ENCODE results near the gene MPO.
A peak's percentile ranks its signal among the peaks of the same experiment; 100 is the strongest.

The MPO gene

DNA sequence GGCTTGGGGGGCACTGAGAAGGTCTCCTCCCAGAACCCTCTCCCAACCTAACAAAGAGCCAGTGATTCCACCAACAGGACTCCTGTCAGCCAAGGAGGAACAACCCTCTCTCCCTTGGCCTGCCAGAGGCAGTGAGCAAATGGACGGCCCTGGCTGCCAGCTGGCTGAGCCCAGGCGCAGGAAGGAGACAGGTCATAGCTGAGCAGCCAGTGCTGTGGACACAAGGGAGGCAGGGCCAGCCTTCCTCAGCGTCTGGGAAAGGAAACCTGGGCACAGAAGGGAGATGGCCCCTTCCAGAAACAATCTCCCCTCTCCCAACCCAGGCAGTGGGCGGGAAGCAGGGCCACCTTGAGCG, 2.1 kb downstream of the MPO start:
- DNase-seq = no peak

DNA sequence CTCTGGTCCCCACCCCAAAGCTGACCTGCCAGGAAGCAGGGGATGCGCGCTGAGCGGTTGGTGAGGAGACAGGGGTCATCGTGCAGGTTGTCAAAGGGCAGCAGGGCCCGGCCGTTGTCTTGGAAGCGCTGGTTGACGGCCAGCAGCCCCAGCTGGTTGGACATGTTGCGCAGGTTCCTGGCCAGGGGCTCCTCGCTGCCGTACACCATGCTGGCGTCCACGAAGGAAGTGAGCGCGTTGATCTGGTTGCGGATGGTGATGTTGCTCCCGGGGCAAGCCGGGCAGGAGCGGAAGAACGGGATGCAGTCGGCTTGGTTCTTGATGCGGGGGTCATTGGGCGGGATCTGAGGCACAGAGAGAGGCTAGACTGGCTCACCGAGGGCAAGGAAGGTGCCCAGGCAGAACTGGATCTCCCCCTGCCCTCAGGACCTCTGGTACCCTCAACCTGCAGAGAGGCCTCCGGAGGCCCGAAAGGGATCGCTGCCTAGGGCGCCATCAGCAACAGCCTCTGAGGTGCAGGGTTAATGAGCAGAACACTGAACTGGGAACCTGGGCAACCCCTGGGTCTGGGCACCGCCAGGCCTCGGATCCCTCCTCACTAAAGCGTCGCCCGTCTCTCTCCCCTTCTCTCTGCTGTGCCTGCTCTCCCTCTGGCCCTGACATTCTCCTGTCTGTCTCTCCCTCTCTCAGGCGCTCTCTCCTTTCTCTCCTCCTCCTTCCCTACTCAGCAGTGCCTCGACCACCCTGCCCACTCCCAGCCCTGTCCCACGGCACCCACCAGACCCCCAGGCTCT, 2.7 kb downstream of the MPO start:
- no peak for DNase-seq

DNA sequence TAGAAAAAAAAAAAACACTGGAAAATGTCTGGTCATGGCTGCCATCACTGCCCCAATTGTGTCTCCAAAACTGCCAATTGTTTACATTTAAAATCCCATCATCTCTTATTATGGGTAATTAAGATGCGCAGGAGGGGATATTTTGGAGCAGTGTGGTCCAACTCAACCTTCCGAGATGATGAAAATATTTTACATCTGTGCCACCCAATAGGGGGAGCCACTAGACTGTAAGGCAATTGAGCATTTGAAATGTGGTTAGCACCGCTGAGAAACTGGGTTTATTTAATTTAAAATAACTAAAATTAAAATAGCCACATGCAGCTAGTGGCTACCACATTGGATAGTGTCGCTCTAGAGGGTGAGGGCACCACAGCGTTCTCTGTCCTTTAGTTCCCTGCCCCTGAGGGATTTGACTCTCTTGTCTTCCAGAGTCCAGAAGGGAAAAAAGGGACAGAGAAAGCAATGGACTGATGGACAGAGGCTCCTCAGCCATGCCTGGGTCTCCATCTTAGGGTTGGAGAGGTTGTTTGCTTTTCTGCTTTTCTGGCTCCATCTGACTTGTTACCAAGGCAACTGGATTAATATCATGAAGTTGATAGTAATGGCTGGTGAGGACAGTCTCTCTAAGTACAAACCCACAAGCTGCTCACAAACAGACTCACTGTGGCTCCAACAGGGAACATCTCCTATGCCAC, 3.5 kb downstream of the MPO start:
- DNase-seq = peak in 1 of 2 donors; percentile 47

DNA sequence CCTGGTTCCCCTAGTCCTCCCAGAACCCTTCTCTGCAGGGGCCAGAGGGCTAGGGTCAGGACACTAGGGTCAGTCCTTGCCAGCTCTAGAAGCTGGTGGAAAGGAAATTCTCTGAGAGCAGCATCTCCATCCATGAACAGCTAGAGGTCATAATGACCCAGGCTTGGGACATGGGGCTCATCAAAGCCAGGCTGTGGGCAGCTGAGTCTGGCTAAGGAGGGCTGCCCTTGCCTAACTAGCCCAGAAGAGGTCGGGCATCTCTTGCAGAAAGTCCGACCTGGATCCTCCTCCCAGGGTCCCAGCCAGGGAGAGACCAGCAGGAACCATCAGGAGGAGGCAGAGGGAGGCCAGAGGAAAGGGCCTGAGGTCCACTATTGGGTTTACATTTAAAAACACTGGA, 4.3 kb downstream of the MPO start:
- DNase-seq = no peak

DNA sequence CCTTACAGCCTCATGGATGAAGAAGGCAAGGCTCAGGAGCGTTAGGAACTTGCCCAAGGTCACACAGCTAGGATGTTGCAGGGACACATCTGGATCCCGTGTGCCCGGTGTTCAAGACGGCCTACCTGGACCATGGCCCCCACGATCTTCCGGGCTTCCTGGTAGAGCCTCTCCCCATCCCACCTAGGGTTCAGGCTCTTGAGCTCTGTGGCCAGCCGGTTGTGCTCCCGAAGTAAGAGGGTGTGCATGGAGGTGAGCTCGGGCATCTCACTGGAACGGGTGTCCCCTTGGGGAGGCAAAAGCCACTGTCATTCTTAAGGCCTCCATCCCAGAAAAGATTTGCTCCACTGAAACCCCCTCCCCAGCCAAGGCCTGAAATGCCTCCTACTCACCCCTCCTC, 5.3 kb downstream of the MPO start:
- DNase-seq = no peak

DNA sequence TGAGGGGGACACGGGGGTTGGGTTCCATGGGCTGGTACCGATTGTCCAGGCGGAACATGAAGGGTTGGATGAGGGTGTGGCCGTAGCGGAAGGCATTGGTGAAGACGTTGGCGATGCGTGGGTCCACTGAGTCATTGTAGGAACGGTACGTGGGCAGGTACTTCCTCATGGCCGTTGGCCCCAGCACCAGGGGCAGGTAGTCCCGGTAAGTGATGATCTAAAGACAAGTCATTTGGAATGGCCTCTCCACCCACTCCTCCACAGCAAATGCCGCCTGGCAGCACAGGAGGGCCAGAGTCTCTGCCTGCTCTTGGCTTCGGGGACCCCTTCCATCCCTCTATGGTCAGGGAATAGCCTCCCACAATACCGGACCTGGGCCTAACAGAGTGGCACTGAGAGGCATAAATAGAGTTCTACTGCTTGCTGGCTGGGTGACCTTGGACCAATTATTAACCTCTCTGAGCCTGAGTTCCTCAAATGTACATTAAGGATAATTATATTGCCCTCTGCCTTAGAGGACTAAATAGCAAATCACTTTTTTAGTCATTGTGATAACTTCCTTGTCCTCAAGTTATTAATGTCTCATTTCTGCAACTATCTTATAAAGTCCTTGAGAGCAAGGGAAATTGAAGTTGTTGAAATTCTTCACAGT, 7.2 kb downstream of the MPO start:
- no peak for DNase-seq

DNA sequence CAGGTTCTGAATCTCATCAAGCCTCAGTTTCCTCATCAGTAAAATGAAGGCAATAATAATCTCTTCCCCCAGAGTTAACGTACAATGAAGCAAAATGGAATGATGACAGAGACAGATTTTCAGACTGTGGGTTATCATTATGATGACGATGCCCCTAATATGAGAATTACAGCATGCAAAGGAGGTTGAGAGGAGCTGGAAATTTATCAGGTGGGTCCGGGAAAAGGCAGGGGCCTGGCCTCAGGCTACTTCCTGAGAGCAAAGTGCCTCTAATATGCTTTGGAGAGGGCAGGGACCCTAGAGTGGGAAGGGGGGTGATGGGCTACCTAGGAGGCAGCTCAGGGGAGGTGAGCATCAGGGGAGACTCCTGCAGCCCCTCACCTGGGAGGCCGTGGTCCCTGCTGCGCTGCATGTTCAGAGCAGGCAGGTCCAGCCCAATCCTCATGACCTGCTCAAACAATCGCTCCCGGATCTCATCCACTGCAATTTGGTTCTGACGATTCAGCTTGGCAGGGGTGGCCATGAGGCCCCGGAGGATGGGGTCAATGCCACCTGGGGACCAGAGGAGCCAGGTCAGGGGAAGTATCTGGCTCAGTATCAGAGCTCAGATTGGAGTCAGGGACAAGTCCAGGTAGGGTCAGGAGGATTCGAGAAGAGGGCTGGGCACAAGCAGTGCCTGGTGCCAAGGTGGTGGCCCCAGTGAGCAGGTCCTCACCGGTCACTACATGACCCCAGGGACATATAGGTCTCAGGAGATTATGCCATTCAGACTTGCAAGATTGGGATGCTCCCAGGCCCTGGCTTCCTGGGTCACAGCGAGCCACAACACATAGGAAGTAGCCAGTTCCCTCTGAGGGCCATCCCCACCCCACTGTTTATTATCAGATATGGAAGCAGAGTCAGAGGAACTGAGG, 8.1 kb downstream of the MPO start:
- DNase-seq = no peak

DNA sequence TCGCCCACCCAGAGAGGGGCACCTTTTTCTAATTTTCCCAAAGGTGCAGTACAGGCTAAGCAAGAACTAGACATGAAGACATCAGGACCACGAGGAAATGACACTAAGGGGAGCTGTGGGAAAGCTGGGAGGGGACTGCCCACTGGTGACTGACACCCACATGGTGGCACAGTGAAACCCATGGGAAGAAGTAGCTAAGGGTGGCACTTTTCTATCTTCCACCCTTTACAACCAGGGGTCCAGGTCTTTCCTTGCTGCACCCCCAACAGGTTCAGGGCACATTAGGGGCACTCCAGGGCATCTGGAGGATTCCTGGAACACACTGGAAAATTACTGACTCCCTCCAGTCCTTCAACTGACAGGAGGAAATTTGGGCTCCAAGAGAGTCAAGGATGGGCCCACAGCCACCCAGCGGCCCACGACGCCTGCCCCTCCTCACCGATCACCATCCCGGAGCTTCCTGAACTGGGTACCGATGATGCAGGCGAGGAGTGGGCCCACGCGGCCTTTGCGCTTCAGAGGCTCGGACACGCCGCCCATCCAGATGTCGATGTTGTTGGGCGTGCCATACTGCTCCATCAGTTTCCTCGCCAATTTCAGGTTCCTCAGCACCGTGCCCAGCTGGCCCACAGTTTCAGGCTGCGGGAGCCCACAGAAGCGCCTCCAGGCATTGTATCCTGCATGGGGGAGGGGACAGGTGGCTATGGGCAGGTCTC, 9.4 kb downstream of the MPO start:
- DNase-seq = no peak

DNA sequence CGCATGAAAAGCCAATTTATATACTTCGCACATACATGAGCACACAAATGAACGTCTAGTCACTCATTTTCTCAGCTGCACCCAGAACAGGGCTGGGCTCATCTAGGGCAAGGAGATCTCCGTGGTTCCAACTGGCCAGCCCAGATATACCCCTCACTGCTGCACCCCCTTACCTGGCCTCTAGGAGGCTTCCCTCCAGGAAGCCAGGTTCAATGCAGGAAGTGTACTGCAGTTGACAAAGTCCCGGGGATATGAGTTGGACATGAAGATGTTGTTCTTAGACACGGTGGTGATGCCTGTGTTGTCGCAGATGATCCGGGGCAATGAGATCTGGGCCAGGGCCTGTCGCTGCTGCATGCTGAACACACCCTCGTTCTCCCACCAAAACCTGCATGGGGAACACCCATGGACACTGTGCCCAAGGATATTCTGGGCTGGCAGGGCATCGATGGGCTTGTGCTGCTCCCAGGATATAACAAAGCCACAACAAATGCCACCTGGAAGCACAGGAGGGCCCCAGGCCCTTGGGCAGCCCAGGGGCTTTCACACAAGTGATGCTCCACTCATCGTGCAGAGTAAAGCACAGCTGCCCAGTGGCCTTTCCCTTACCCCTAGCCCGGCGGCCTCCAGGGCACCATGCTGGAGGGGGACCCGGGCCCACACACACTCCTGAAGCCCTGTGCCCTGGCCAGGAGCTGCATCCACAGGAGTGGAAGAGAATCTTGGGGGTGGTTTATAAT, 10.1 kb downstream of the MPO start:
- no peak for DNase-seq

DNA sequence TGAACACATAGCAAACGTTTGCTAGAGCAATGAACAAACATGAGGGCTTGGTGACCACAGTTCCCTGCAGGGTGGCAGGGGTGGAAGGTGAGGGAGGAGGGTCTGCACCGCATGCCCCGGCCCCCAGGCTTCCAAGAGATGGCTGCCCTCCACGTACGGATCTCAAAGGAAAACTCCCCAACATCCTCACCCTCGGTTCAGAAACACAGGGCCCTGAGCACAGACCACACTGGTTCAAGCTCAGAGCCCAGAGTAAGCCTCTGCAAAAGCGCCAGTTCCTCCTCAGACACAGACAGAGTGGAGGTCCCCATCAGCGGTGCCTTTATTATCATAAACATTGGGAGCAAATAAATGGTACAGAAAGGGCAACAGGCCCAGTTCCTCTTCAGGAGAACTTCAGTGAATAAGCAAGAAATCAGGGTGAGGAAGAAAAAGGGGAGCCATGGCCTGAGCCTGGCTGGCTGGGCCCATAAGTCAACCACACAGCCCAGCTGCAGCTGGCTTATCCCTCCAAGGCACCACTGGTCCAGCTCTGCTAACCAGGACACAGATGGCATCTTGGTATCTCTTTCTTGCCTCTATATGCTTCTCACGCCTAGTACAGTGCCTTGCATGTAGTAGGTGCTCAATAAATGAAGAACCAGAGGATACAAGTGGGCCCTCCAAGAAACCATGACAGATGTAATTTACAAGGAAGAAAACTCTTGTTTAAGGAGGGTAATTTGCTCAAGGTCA, 11.0 kb downstream of the MPO start:
- DNase-seq = no peak

DNA sequence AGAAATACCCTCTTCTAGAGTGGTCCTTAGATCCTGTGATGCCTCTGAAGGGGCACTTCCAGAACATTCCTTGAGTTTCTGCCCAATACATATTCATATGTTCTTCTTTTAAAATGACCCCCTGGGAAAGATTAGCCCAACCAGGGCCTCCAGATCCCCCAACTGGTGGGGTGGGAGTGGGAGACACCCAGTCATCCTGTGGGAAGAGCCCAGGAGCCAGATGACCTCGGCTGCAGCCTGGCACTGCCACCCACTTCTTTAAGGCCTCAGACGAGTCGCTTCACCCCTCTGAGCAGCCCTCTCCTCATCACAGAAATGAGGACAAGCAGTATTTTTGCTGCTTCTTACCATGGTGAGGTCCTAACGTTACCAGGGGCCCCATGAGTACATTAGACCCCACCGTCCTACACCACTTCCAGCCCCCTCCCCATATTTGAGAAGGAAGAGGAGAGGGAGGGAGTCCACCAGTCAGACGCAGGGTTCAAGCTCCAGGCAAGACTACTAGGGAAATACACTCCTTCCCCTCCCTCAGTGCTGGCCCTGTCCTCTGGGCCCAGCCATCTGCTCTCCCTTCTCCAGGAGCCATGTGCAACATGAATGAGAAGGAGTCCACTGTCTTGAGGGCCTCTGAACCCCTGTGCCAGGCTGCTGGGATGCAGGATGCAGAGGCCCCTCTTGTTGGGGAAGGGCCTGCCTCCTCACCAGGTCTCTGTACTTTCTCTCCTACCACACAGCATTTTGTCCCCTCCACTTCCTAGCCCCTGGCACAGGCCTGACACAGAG, 11.8 kb downstream of the MPO start:
- DNase-seq = no peak

DNA sequence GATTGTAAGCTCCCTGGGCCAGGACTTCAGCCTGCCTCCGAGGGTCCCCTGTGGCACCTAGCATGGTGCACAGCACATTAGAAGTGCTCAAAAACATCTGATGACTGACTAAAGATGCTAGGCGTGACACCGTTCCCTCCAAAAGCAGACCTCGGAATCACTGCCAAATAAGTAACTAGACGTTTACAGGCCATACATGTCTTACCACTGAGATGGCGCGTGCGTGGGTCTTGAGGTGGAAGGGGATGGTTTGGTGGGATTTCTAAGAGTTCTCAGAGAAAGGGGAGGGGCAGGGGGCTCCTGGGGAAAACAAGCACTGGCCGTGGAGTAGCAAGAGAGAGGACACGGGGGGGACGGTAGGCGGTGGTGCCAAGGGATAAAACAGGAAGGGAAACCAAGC, 12.4 kb downstream of the MPO start:
- DNase-seq = no peak

DNA sequence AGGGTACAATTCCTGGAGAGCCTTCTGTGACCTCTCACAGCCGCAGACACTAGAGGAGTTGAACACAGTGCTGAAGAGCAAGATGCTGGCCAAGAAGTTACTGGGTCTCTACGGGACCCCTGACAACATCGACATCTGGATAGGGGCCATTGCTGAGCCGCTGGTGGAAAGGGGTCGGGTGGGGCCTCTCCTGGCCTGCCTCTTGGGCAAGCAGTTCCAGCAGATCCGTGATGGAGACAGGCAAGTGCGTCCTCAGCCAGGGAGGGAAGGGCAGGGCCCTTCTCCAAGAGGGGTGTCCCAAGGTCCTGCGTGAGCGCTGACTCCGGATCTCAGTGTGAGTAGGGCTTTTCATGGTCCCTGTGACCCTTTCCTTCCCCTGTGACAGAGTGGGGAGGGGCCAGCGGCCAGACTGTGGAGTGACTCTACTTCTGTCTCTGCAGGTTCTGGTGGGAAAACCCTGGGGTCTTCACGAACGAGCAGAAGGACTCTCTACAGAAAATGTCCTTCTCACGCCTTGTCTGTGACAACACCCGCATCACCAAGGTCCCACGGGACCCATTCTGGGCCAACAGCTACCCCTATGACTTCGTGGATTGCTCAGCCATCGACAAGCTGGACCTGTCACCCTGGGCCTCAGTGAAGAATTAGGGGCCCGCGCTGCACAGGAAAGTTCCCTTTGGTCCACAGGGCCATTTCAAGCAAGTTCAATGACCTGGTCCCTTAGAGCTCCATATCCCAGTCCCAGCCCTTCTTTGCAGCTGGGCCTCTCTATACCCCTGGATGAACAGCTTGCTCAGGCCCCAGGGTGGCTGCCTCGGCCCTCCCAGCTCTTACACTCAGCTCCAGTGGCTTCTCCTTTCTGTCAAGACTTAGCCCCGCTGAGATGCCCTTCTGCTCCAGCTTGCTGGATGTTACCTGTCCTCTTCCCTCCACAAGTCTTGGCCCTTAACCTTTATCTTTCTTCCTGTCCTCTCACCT, 13.1 kb downstream of the MPO start:
- DNase-seq = no peak

DNA sequence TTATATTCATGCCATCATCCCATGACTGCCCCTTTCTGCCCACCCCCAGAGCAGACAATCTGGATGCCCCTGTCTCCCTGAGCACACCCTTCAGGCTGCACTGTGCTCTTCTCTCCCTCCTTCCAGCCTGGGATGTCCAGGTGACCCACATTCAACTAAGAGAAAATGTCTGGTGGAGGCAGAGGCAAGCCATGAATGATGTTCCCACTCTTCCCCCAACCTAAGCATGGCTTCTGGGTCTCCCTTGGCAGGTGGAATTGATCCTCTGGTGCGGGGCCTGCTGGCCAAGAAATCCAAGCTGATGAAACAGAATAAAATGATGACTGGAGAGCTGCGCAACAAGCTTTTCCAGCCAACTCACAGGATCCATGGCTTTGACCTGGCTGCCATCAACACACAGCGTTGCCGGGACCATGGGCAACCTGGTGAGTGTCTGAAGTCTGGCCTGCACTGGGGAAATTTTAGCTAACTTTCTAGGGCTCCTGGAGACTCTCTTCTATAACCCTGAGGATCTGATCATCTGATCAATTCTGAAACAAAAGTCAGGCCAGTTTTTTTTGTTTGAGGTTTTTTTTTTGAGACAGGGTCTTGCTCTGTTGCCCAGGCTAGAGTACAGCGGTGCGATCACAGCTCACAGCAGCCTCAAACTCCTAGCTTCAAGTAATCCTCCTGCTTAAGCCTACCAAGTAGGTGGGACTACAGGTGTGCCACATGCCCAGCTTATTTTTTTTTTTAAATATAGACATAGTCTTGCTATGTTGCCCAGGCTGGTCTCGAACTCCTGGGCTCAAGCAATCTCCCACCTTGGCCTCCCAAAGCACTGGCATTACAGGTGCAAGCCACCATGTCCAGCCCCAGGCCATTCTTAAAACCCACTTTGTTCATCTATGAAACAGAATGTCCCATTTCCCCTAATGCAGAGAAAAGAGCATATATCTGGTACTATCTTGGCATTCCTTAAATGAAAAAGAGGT, 14.5 kb downstream of the MPO start:
- no peak for DNase-seq

DNA sequence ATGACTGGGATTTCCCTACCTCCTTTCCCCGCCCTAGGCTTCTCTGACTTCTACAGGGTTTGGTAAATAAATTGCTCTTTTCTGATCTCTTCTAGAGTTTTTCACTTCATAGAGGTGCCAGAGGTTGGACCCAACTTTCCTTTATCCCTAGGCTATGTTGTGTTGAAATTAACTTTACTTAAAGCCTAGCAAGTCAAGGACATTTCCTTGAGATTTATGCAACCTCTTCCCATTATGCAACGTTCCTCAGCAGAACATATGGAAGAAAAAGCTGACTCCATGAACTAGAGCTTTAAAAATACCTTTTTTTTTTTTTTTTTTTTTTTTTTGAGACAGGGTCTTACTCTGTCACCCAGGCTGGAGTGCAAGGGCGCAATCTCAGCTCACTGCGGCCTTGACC, 15.5 kb downstream of the MPO start:
- no peak for DNase-seq

DNA sequence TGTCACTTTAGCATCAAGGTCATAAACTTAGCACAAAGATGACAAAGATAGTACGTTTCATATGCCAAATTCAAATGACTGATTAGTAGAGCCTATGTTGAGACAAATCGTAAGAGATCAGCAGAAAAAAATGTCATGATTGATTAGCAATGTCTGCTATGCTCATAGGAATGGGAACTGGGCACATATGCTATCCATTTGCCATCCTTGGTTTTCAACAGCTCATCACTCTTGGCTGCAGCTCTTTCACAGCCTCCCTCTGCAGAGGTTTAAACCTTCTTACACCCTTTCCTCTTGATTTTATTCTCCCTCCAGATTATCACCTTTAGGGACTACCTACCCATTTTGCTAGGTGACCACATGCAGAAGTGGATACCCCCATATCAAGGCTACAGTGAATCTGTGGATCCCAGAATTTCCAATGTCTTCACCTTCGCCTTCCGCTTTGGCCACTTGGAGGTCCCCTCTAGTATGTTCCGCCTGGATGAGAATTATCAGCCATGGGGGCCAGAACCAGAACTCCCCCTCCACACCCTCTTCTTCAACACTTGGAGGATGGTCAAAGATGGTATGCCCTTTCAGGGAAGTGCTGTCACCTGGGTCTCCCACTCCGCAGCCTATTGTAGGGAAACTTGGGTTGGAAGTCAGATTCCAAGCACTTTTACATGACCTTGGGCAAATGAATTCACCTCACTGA, 16.2 kb downstream of the MPO start:
- no peak for DNase-seq

DNA sequence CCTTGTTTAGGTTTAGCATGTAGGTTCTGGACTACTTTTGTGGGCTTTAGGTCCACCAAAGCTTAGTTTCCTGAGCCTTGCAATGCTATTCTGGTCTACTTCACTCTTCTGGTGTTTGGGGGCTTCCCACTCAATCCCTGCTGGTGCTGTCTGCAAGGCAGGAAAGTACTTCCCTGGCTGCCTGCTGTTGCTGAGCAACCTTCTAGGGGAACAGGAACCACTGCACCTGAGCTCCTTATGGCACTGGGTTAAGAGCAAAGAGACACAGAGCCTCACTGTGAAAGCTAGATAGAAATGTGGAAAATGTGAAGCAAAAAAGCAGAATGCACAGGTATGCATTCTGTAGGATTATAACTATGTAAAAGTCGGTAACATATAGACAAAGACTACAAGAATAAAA, 17.0 kb downstream of the MPO start:
- no peak for DNase-seq
